GM10266 (cell line): ENCODE results near the gene PIGV.
A peak's percentile ranks its signal among the peaks of the same experiment; 100 is the strongest.

Source experiments
- DNase-seq: peaks from one replicate; pipeline ENCODE4 v3.0.0; 2012; ENCODE audit errors: extremely low spot score
- TF ChIP-seq, protein P1 (sequence below): IDR thresholded peaks from 2 replicates; pipeline ENCODE4 v1.5.1; 2012; ENCODE audit warnings: mild to moderate bottlenecking, low read depth; ENCODE audit not compliant: control insufficient read depth, insufficient read depth; ENCODE audit errors: missing control alignments

The PIGV gene

GRCh38 chr1:26811708-26812107 lies 24.0 kb downstream of the PIGV start:
- TF ChIP-seq, protein P1, sequence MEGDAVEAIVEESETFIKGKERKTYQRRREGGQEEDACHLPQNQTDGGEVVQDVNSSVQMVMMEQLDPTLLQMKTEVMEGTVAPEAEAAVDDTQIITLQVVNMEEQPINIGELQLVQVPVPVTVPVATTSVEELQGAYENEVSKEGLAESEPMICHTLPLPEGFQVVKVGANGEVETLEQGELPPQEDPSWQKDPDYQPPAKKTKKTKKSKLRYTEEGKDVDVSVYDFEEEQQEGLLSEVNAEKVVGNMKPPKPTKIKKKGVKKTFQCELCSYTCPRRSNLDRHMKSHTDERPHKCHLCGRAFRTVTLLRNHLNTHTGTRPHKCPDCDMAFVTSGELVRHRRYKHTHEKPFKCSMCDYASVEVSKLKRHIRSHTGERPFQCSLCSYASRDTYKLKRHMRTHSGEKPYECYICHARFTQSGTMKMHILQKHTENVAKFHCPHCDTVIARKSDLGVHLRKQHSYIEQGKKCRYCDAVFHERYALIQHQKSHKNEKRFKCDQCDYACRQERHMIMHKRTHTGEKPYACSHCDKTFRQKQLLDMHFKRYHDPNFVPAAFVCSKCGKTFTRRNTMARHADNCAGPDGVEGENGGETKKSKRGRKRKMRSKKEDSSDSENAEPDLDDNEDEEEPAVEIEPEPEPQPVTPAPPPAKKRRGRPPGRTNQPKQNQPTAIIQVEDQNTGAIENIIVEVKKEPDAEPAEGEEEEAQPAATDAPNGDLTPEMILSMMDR = no peak

GRCh38 chr1:26814377-26814776 lies 26.6 kb downstream of the PIGV start:
- no peak for DNase-seq

More at GRCh38 chr1:26811708-26812107, 24.0 kb downstream of the PIGV start:
- DNase-seq = no peak

GRCh38 chr1:26814893-26815292 lies 27.1 kb downstream of the PIGV start:
- no peak for DNase-seq
- TF ChIP-seq, protein P1 = no peak

More at GRCh38 chr1:26814377-26814776, 26.6 kb downstream of the PIGV start:
- TF ChIP-seq, protein P1 = no peak

GRCh38 chr1:26820784-26821269 lies 33.1 kb downstream of the PIGV start:
- TF ChIP-seq, protein P1 = peak; percentile 50
- peak; percentile 86 for DNase-seq

DNA sequence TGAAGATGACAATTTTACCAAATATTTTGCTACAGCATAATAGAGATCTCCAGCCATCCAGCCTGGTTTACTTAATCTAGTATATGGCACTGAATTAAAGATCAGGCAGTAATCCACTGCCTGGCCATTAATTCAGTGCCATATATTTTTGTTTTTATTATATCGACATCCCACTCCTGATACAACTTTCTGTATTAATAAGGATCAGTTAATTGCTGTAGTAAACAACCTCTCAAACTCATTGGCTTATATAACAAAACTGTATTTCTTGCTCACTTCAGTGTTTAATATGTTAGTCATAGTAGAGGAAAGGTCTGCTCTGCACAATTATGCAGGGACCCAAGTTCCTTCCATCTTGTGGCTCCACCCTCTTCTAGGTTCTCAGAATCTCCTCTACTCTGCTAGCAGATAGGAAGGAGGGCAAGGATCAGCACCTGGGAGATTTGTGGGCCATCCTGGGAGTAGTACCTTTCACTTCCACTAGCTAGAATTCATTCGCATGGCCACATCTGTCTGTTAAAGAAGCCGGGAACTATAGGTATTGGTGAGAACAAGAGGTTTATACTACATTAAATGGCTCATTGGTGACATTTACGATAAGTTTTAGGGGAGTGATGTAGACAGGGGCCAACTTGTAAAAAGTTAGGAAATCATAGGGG lies 35.1 kb downstream of the PIGV start:
- no peak for DNase-seq
- TF ChIP-seq, protein P1 = no peak

GRCh38 chr1:26824731-26825130 lies 37.0 kb downstream of the PIGV start:
- TF ChIP-seq, protein P1 = no peak
- no peak for DNase-seq
